Neuronal stem cell (in vitro differentiated cells): ENCODE data around the gene BCOR.

Source experiments
- DNase-seq: peaks from one replicate; pipeline ENCODE4 v3.0.0-alpha.2; 2013; ENCODE audit warnings: low spot score
- H2AFZ ChIP-seq: one replicate; pipeline ENCODE4 v1.6.1; 2013; ENCODE audit warnings: mild to moderate bottlenecking, low read length, inconsistent platforms
- H2AK5ac ChIP-seq: 2 replicates; pipeline ENCODE4 v1.6.1; 2013; ENCODE audit warnings: low read depth, mild to moderate bottlenecking, inconsistent platforms, low read length, moderate library complexity, mixed read lengths
- H2BK120ac ChIP-seq: 2 replicates; pipeline ENCODE4 v1.6.1; 2013; ENCODE audit warnings: low read depth, mild to moderate bottlenecking, inconsistent platforms, low read length, moderate library complexity, mixed read lengths
- H2BK12ac ChIP-seq: one replicate; pipeline ENCODE4 v1.6.1; 2013; ENCODE audit warnings: low read length, inconsistent platforms
- H2BK15ac ChIP-seq: 2 replicates; pipeline ENCODE4 v1.6.1; 2013; ENCODE audit warnings: mild to moderate bottlenecking, low read length, inconsistent platforms, mixed read lengths
- H2BK5ac ChIP-seq: one replicate; pipeline ENCODE4 v1.6.1; 2013; ENCODE audit warnings: inconsistent platforms, mild to moderate bottlenecking, low read length, moderate library complexity
- H3K14ac ChIP-seq: one replicate; pipeline ENCODE4 v1.6.1; 2013; ENCODE audit warnings: low read length, inconsistent platforms
- H3K18ac ChIP-seq: 2 replicates; pipeline ENCODE4 v1.6.1; 2013; ENCODE audit warnings: low read length, inconsistent platforms
- H3K23ac ChIP-seq: 2 replicates; pipeline ENCODE4 v1.6.1; 2013; ENCODE audit warnings: low read depth, mild to moderate bottlenecking, mixed read lengths, low read length, inconsistent platforms; ENCODE audit not compliant: poor library complexity
- H3K27ac ChIP-seq: replicated peaks from 3 replicates; pipeline ENCODE4 v1.5.1; 2013; ENCODE audit warnings: low read length, inconsistent platforms
- H3K27me3 ChIP-seq, 3 experiments: 2 replicates each; pipeline ENCODE4 v1.6.1; 2013; ENCODE audit warnings: low read length in 3 of 3, mild to moderate bottlenecking in 2 of 3, inconsistent platforms in 1 of 3, low read depth in 1 of 3, mixed read lengths in 1 of 3, moderate library complexity in 1 of 3; ENCODE audit not compliant: control insufficient read depth in 3 of 3, insufficient read depth in 3 of 3
- H3K36me3 ChIP-seq, 2 donors: replicated peaks in 1 of 2; 2 replicates each; pipeline ENCODE4 v1.6.1; 2013; ENCODE audit warnings: low read length in 2 of 2; ENCODE audit not compliant: control insufficient read depth in 2 of 2, insufficient read depth in 2 of 2
- H3K4ac ChIP-seq: 2 replicates; pipeline ENCODE4 v1.6.1; 2013; ENCODE audit warnings: inconsistent platforms, mild to moderate bottlenecking, low read length, moderate library complexity
- H3K4me1 ChIP-seq, 2 donors: 1 replicate in 1 of 2; 2 replicates in 1 of 2; pipeline ENCODE4 v1.6.1; 2013; ENCODE audit warnings: low read length in 2 of 2, low read depth in 1 of 2; ENCODE audit not compliant: control insufficient read depth in 2 of 2, insufficient read depth in 1 of 2
- H3K4me2 ChIP-seq: one replicate; pipeline ENCODE4 v1.6.1; 2013; ENCODE audit warnings: mild to moderate bottlenecking, low read length, inconsistent platforms; ENCODE audit not compliant: insufficient read depth, poor library complexity, severe bottlenecking
- H3K4me3 ChIP-seq, 2 donors: 2 replicates each; pipeline ENCODE4 v1.5.1; 2013; ENCODE audit warnings: low read length in 2 of 2, mild to moderate bottlenecking in 2 of 2, inconsistent platforms in 1 of 2, moderate library complexity in 1 of 2
- H3K79me1 ChIP-seq: one replicate; pipeline ENCODE4 v1.6.1; 2013; ENCODE audit warnings: low read depth, mild to moderate bottlenecking, inconsistent platforms, low read length, moderate library complexity
- H3K9ac ChIP-seq: one replicate; pipeline ENCODE4 v1.6.1; 2013; ENCODE audit warnings: mild to moderate bottlenecking, low read depth, low read length, inconsistent platforms; ENCODE audit not compliant: poor library complexity
- H3K9me3 ChIP-seq, 2 donors: replicated peaks in 1 of 2; 2 replicates each; pipeline versions ENCODE3 to v1.6.1; 2013; ENCODE audit warnings: low read length in 2 of 2, mild to moderate bottlenecking in 2 of 2, inconsistent platforms in 1 of 2, low read depth in 1 of 2, mixed read lengths in 1 of 2, moderate library complexity in 1 of 2; ENCODE audit not compliant: control insufficient read depth in 2 of 2, insufficient read depth in 1 of 2
- H4K8ac ChIP-seq: one replicate; pipeline ENCODE4 v1.6.1; 2013; ENCODE audit warnings: low read depth, mild to moderate bottlenecking, inconsistent platforms, low read length, moderate library complexity
- H4K91ac ChIP-seq: one replicate; pipeline ENCODE4 v1.6.1; 2013; ENCODE audit warnings: low read length, low read depth, mild to moderate bottlenecking, inconsistent platforms; ENCODE audit not compliant: poor library complexity
- WGBS, 2 donors: extraction: QIAGEN DNeasy Blood & Tissue Kit; methylation state at CpG; one replicate each; pipeline ENCODE4 v1.1.7; 2013; ENCODE audit warnings: missing lambda C conversion rate in 2 of 2, mixed read lengths in 1 of 2; ENCODE audit not compliant: insufficient read length in 2 of 2, insufficient replicate concordance in 1 of 2; ENCODE audit errors: extremely low coverage in 2 of 2; 5-methylcytosine and 5-hydroxymethylcytosine counted together

Gene BCOR

DNA sequence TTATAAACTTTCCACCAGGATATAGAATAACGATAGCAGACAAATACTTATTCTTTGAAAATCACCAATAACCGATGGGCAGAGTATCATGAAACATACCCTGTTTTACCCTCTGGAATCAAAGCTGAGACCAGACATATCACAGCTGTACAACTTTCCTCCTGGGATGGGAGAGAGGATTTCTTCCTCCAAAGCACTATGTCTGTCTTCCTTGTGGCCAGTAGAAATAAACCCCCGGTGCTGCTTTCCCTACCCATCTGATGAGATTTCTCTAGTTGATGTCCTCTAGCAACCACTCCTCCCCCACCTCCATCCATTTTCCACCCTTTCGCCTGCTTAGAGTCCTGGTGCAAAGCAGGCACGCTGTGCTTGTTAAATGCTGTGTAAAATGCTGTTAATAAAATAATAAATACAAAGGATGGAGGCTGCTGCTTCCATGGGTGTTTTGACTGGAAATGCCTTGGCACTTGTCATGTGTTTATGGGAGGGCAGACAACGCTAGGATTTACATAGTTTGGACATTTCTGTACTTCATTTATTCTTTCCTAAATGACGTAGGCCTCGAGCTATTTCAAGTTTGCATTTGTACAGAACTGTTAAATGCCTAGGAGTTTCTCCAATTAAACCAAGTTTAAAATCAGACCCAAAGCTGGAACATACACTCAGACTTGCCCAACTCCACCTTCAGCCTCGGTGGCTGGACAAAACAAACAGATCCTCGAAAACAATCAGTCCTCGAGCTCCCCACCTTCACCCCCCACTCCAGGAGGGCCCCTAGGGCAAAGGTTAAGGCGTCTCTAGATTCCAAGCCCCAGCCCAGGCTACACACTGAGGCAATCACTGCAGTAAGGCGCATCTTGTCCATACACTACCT is 10.1 kb downstream of the BCOR start:
- Histone ChIP-seq H4K91ac (no peak overlapping the region), H3K79me1 (peaks cover 7% of the 10 kb centered on the region), H3K4ac (no peak overlapping the region), H3K9me3 (no peaks in the 10 kb centered on the region), H3K36me3 (peaks cover 0 to 18% of the 10 kb centered on the region in 2 donors), H3K4me2 (no peak overlapping the region), H3K9ac (no peak overlapping the region), H2BK120ac (no peak overlapping the region), H3K23ac (no peak overlapping the region), H3K4me1 (peaks cover 23 to 28% of the 10 kb centered on the region in 2 donors), H2AFZ (no peak overlapping the region), H3K18ac (no peak overlapping the region), H2BK12ac (no peak overlapping the region), H3K27me3 (peaks cover 0 to 41% (median 0%) of the 10 kb centered on the region in 3 experiments), H2BK15ac (no peak overlapping the region), H2AK5ac (no peak overlapping the region), H3K4me3 (no peak overlapping the region), H2BK5ac (no peak overlapping the region), H4K8ac (no peak overlapping the region), H3K14ac (no peak overlapping the region), H3K27ac (no peak overlapping the region)
- no CpG with 5 or more reads among the region's 13 CpGs for WGBS, 2 donors
- no peak for DNase-seq

DNA sequence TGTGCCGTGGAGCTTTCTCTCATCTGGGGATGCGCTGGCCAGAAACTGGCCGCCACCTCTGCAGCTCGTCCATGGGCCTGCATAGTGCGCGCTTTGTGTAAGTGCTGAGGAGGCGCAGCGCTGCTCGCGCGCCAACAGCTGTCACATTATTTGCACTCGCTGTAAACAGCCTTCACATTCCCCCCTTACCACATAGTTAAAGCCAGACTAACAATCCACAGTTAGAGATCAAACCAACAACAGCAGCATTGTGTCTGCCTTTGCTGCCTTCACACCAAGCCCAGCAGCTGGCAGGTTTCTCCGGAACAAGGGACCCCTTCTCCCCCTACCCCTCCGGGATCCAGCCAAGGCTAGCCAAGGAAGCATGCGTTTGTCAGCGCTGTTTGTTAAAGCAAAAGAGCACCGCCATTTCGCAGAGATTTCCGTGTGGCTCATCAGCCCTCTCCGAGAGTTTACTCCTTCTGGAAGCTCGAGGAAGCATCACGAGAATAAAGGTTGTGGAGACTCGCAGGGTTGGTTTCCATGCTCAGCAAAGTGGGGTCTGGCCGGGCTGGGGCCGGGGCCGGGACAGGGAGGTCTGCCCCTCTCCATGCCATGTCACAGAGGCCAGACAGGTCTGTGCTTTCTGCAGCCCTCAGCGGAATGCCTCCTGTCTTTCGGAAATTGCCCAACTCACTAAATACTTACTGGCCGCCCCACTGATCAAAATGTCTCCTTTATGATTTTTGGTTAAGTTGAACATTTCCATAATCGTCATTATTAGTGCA is 11.0 kb downstream of the BCOR start:
- no peak overlapping the region for H2BK5ac ChIP-seq
- peaks cover 0 to 36% (median 0%) of the 10 kb centered on the region in 3 experiments for H3K27me3 ChIP-seq
- no peak overlapping the region for H3K23ac ChIP-seq
- no peak overlapping the region for H3K18ac ChIP-seq
- H3K4me3 ChIP-seq: no peak overlapping the region
- peak overlapping the region; percentile 24 for H3K4me2 ChIP-seq
- no peak overlapping the region for H4K91ac ChIP-seq
- H3K9me3 ChIP-seq: no peaks in the 10 kb centered on the region
- no peak overlapping the region for H3K27ac ChIP-seq
- no peak overlapping the region for H2BK120ac ChIP-seq
- H4K8ac ChIP-seq: no peak overlapping the region
- no peak overlapping the region for H3K4ac ChIP-seq
- peaks cover 20 to 24% of the 10 kb centered on the region in 2 donors for H3K4me1 ChIP-seq
- H2AFZ ChIP-seq: no peak overlapping the region
- H3K36me3 ChIP-seq: peaks cover 0 to 23% of the 10 kb centered on the region in 2 donors
- H3K79me1 ChIP-seq: peaks cover 7% of the 10 kb centered on the region
- H3K9ac ChIP-seq: peak overlapping the region; percentile 30
- no peak overlapping the region for H2BK12ac ChIP-seq
- WGBS, 2 donors: no CpG with 5 or more reads among the region's 30 CpGs
- no peak for DNase-seq
- H2BK15ac ChIP-seq: no peak overlapping the region
- H2AK5ac ChIP-seq: no peak overlapping the region
- H3K14ac ChIP-seq: no peak overlapping the region

- H3K4me2 ChIP-seq: no peak overlapping the region
- no peak overlapping the region for H3K4ac ChIP-seq
- no peak overlapping the region for H3K4me3 ChIP-seq
- H3K36me3 ChIP-seq: peaks cover 0 to 29% of the 10 kb centered on the region in 2 donors
- DNase-seq: no peak
- H4K91ac ChIP-seq: no peak overlapping the region
- peaks cover 7% of the 10 kb centered on the region for H3K79me1 ChIP-seq
- no peak overlapping the region for H3K14ac ChIP-seq
- no peak overlapping the region for H2AFZ ChIP-seq
- H4K8ac ChIP-seq: no peak overlapping the region
- H2BK5ac ChIP-seq: no peak overlapping the region
- H2BK15ac ChIP-seq: no peak overlapping the region
- H2BK120ac ChIP-seq: no peak overlapping the region
- no peak overlapping the region for H2AK5ac ChIP-seq
- H3K9ac ChIP-seq: no peak overlapping the region
- peaks cover 0 to 26% (median 0%) of the 10 kb centered on the region in 3 experiments for H3K27me3 ChIP-seq
- H3K4me1 ChIP-seq: peaks cover 27 to 28% of the 10 kb centered on the region in 2 donors
- WGBS, 2 donors: no CpG with 5 or more reads among the region's 6 CpGs
- H3K27ac ChIP-seq: no peak overlapping the region
- no peak overlapping the region for H2BK12ac ChIP-seq
- no peak overlapping the region for H3K23ac ChIP-seq
- peak overlapping the region; percentile 57 for H3K18ac ChIP-seq
- no peaks in the 10 kb centered on the region for H3K9me3 ChIP-seq
Observed at GRCh38 chrX:40085714-40086113, 12.0 kb downstream of the BCOR start.

GRCh38 chrX:40085102-40085551 is 12.6 kb downstream of the BCOR start:
- Histone ChIP-seq H3K4me1 (peaks cover 27 to 28% of the 10 kb centered on the region in 2 donors), H3K27me3 (peaks cover 0 to 24% (median 0%) of the 10 kb centered on the region in 3 experiments), H2BK15ac (no peak overlapping the region), H2BK12ac (no peak overlapping the region), H3K9ac (no peak overlapping the region), H3K9me3 (no peaks in the 10 kb centered on the region), H3K23ac (no peak overlapping the region), H2AFZ (no peak overlapping the region), H3K36me3 (peaks cover 0 to 29% of the 10 kb centered on the region in 2 donors), H2AK5ac (no peak overlapping the region), H3K18ac (no peak overlapping the region), H4K8ac (no peak overlapping the region), H3K79me1 (peaks cover 7% of the 10 kb centered on the region), H4K91ac (no peak overlapping the region), H3K27ac (no peak overlapping the region), H3K4ac (no peak overlapping the region), H3K14ac (no peak overlapping the region), H2BK5ac (no peak overlapping the region), H2BK120ac (no peak overlapping the region), H3K4me3 (no peak overlapping the region), H3K4me2 (no peak overlapping the region)
- no peak for DNase-seq
- WGBS, 2 donors: no CpG with 5 or more reads among the region's 18 CpGs
